ENCODE data around the gene BECN2.

The BECN2 gene

GRCh38 chr1:241918879-241919278 lies 38.7 kb upstream of the BECN2 start:
- H3K4me2 ChIP-seq (ENCODE audit: low read length): no peak overlapping the region

GRCh38 chr1:241924080-241924808 lies 33.3 kb upstream of the BECN2 start:
- H3K36me3 ChIP-seq (ENCODE audit: insufficient read depth, low read length): no peaks in the 10 kb centered on the region

More at GRCh38 chr1:241918879-241919278, 38.7 kb upstream of the BECN2 start:
- Histone ChIP-seq H3K9ac (ENCODE audit: low read length) (no peak overlapping the region), H3K79me2 (ENCODE audit: insufficient read depth, low read length) (no peaks in the 10 kb centered on the region), H3K4me1 (ENCODE audit: insufficient read depth, low read length, severe bottlenecking) (no peaks in the 10 kb centered on the region), H3K4me3 (ENCODE audit: low read depth, low read length, poor library complexity, severe bottlenecking) (no peak overlapping the region), H3K36me3 (ENCODE audit: insufficient read depth, low read length) (no peaks in the 10 kb centered on the region), H4K20me1 (ENCODE audit: insufficient read depth, low read length) (no peaks in the 10 kb centered on the region), H3K9me2 (ENCODE audit: low read depth, low read length) (no peaks in the 10 kb centered on the region), H3F3A (ENCODE audit: insufficient read depth, low read length) (no peaks in the 10 kb centered on the region), H3K27ac (ENCODE audit: low read depth, low read length, poor library complexity, severe bottlenecking) (no peak overlapping the region), H3K27me3 (ENCODE audit: insufficient read depth, low read length) (0 out of 2 replicates have a peak, but pooled peaks cover 4% of the 10 kb centered on the region), H2AFZ (ENCODE audit: low read length) (no peak overlapping the region), H3K9me3 (ENCODE audit: low read length) (no peaks in the 10 kb centered on the region)
- TF ChIP-seq EZH2 (IDR thresholded peaks at IDR 0.05; ENCODE audit: borderline replicate concordance, low read length): no peak
- no peak for TF ChIP-seq CTCF (IDR thresholded peaks at IDR 0.05; ENCODE audit: low read length)

GRCh38 chr1:241926141-241926540 lies 31.4 kb upstream of the BECN2 start:
- Histone ChIP-seq H3K27ac (ENCODE audit: low read depth, low read length, poor library complexity, severe bottlenecking) (no peak overlapping the region), H3K27me3 (ENCODE audit: insufficient read depth, low read length) (no peaks in the 10 kb centered on the region), H3F3A (ENCODE audit: insufficient read depth, low read length) (no peaks in the 10 kb centered on the region), H3K4me3 (ENCODE audit: low read depth, low read length, poor library complexity, severe bottlenecking) (no peak overlapping the region), H2AFZ (ENCODE audit: low read length) (no peak overlapping the region), H3K4me2 (ENCODE audit: low read length) (no peak overlapping the region), H3K9ac (ENCODE audit: low read length) (no peak overlapping the region), H3K79me2 (ENCODE audit: insufficient read depth, low read length) (no peaks in the 10 kb centered on the region), H3K9me3 (ENCODE audit: low read length) (no peaks in the 10 kb centered on the region), H3K4me1 (ENCODE audit: insufficient read depth, low read length, severe bottlenecking) (no peaks in the 10 kb centered on the region), H3K36me3 (ENCODE audit: insufficient read depth, low read length) (no peaks in the 10 kb centered on the region), H4K20me1 (ENCODE audit: insufficient read depth, low read length) (no peaks in the 10 kb centered on the region), H3K9me2 (ENCODE audit: low read depth, low read length) (no peaks in the 10 kb centered on the region)
- TF ChIP-seq EZH2 (IDR thresholded peaks at IDR 0.05; ENCODE audit: borderline replicate concordance, low read length) (no peak), CTCF (IDR thresholded peaks at IDR 0.05; ENCODE audit: low read length) (no peak)

More at GRCh38 chr1:241924080-241924808, 33.3 kb upstream of the BECN2 start:
- Histone ChIP-seq H3K79me2 (ENCODE audit: insufficient read depth, low read length) (no peaks in the 10 kb centered on the region), H3K9me2 (ENCODE audit: low read depth, low read length) (no peaks in the 10 kb centered on the region), H4K20me1 (ENCODE audit: insufficient read depth, low read length) (no peaks in the 10 kb centered on the region), H3K4me1 (ENCODE audit: insufficient read depth, low read length, severe bottlenecking) (no peaks in the 10 kb centered on the region), H3K27ac (ENCODE audit: low read depth, low read length, poor library complexity, severe bottlenecking) (no peak overlapping the region), H3K4me2 (ENCODE audit: low read length) (no peak overlapping the region), H3K27me3 (ENCODE audit: insufficient read depth, low read length) (0 out of 2 replicates have a peak, but pooled peaks cover 4% of the 10 kb centered on the region), H3K9me3 (ENCODE audit: low read length) (no peaks in the 10 kb centered on the region), H3K9ac (ENCODE audit: low read length) (no peak overlapping the region), H3F3A (ENCODE audit: insufficient read depth, low read length) (no peaks in the 10 kb centered on the region), H3K4me3 (ENCODE audit: low read depth, low read length, poor library complexity, severe bottlenecking) (no peak overlapping the region), H2AFZ (ENCODE audit: low read length) (no peak overlapping the region)
- TF ChIP-seq EZH2 (IDR thresholded peaks at IDR 0.05; ENCODE audit: borderline replicate concordance, low read length) (no peak), CTCF (IDR thresholded peaks at IDR 0.05; ENCODE audit: low read length) (no peak)
